Activated CD8-positive, alpha-beta memory T cell treated with anti-CD3 and anti-CD28 coated beads, Interleukin-2, amount 10 ng/mL, durations not matched to agents 7 days and 5 days (primary cell): Measurements from ENCODE around the gene SLC9A8. TPM values are rescaled to one million over a fixed set of nuclear protein-coding genes. Genes with fewer than 3 reads are reported as not detected.
A peak's percentile ranks its signal among the peaks of the same experiment; 100 is the strongest.

Source experiments
- ATAC-seq: fragments of 150-1000 bp; cut with Tn5 transposase; one replicate; pipeline ENCODE4 v1.10.0; 2021; ENCODE audit warnings: moderate library complexity
- CTCF ChIA-PET: fragments of 350-600 bp; sonication (Branson Sonifier 250); formaldehyde crosslinking; loops from one replicate; lab custom pipeline; 2021; ENCODE audit warnings: antibody characterized with exemption; lab: Charles Lee
- DNase-seq: peaks from one replicate; pipeline ENCODE4 v3.0.0-alpha.2; 2020
- H3K27ac Mint-ChIP-seq: one replicate; pipeline ENCODE4 v1.8.0; 2021; ENCODE audit warnings: mild to moderate bottlenecking, mixed read lengths
- H3K27me3 Mint-ChIP-seq: one replicate; pipeline ENCODE4 v1.8.0; 2021; ENCODE audit warnings: mixed read lengths
- H3K36me3 Mint-ChIP-seq: one replicate; pipeline ENCODE4 v1.8.0; 2021; ENCODE audit warnings: mild to moderate bottlenecking, mixed read lengths
- H3K4me1 Mint-ChIP-seq: one replicate; pipeline ENCODE4 v1.8.0; 2021; ENCODE audit warnings: mixed read lengths
- H3K4me3 Mint-ChIP-seq: one replicate; pipeline ENCODE4 v1.8.0; 2021; ENCODE audit warnings: mild to moderate bottlenecking, moderate library complexity, mixed read lengths
- H3K9me3 Mint-ChIP-seq: one replicate; pipeline ENCODE4 v1.8.0; 2022; ENCODE audit warnings: low read depth, mixed read lengths
- total RNA-seq, 2 experiments: library from RNA; stranded (reverse); gene quantifications; one replicate each; pipeline ENCODE4 v1.2.3, GENCODE V29; 2021

Gene SLC9A8
- total RNA-seq, 2 experiments from 2014 or later, result 16.3 to 24.9 TPM

- ATAC-seq, result no peak
- CTCF ChIA-PET, result interaction anchor here (1.6 kb wide), 1 partner anchor 8 kb away, joined by 3 read pairs; no protein-coding TSS in a partner anchor
- Mint-ChIP-seq H3K4me3 (no peak overlapping the region), H3K36me3 (peaks cover 16% of the 10 kb centered on the region), H3K27me3 (no peaks in the 10 kb centered on the region), H3K9me3 (no peaks in the 10 kb centered on the region), H3K4me1 (peaks cover 3% of the 10 kb centered on the region), H3K27ac (no peak overlapping the region)
- DNase-seq, result no peak
Observed at GRCh38 chr20:49906101-49906604, 93.5 kb downstream of the SLC9A8 start.

DNA sequence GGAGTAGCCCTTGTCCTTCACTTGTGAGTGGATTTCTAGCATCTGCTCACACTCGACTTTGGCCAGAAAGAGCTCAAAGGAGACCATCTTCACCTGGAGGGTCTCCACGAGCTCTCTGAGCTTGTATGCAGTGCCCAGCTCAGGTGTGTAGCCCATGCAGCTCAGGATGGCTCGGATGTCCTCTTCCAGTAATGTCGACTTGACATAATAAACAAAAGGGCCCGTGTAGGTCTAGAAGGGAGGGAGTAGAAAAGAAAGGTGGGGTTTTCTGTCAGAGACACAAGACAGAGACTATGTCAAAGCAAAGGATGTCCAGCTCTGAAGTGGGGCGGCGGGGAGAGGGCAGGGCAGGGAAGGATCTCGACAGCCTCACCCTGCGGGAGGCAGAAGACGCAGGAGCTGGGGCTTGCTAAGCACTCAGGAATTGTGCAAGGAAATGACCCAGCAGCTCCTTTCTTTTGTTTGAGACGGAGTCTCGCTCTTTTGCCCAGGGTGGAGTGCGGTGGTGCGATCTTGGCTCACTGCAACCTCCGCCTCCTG, 94.1 kb downstream of the SLC9A8 start:
- CTCF ChIA-PET, result no interaction called here
- Mint-ChIP-seq H3K9me3 (no peaks in the 10 kb centered on the region), H3K4me3 (no peak overlapping the region), H3K4me1 (peaks cover 3% of the 10 kb centered on the region), H3K36me3 (peaks cover 16% of the 10 kb centered on the region), H3K27ac (no peak overlapping the region), H3K27me3 (no peaks in the 10 kb centered on the region)
- ATAC-seq (no peak), DNase-seq (no peak)

- no peaks in the 10 kb centered on the region for H3K27me3 Mint-ChIP-seq
- ATAC-seq (no peak), DNase-seq (no peak)
- no peak overlapping the region for H3K4me3 Mint-ChIP-seq
- H3K9me3 Mint-ChIP-seq, result no peaks in the 10 kb centered on the region
- no peak overlapping the region for H3K27ac Mint-ChIP-seq
- CTCF ChIA-PET, result interaction anchor here (1.5 kb wide), 1 partner anchor 19 kb away, joined by 4 read pairs; no protein-coding TSS in a partner anchor
- H3K36me3 Mint-ChIP-seq, result peaks cover 16% of the 10 kb centered on the region
- peaks cover 6% of the 10 kb centered on the region for H3K4me1 Mint-ChIP-seq
Observed at GRCh38 chr20:49907405-49908257, 95.0 kb downstream of the SLC9A8 start.

- no peaks in the 10 kb centered on the region for H3K27me3 Mint-ChIP-seq
- DNase-seq, result no peak
- no peak overlapping the region for H3K4me3 Mint-ChIP-seq
- no peak overlapping the region for H3K27ac Mint-ChIP-seq
- H3K4me1 Mint-ChIP-seq, result peaks cover 7% of the 10 kb centered on the region
- CTCF ChIA-PET, result interaction anchor here (1.5 kb wide), 1 partner anchor 20 kb away, joined by 4 read pairs; no protein-coding TSS in a partner anchor
- peaks cover 16% of the 10 kb centered on the region for H3K36me3 Mint-ChIP-seq
- no peaks in the 10 kb centered on the region for H3K9me3 Mint-ChIP-seq
- ATAC-seq, result no peak
Observed at GRCh38 chr20:49908258-49908565, 95.6 kb downstream of the SLC9A8 start.

DNA sequence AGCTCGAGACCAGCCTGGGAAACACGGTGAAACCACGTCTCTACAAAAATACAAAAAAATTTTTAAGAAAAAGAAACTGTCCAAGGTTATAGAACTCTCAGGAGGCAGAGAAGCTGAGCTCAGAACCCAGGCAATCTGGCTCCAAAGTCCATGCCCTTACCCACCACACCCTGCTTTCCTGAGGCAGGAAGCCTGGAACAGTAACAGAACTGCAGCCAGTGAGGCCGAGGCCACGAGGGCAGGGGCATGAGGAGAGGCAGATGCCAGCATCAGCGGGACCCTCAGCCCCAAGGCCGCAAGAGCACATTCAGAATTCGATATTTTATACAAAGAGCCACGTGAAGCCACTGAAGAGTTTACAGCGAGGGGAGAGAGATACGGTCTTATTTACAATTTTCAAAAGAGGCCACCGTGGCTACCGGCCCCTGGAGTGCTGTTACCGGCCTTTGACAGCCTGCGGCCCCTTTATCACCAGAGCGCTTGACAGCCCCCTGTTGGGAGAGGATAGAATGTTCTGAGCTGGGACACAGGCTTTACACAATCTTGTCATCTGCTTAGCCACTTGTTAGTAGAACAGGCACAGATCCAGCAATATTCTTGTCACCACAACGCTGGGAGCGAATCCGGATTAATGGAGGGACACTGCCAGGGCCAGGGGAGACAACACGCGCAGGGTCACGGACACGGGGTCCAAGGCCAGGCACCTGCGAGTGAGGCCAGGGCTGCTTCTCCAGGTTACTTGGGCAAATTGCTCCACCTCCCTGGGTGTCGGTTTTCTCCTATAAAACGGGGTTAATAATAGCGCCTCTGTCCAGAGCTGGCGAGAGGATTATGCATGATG, 97.1 kb downstream of the SLC9A8 start:
- CTCF ChIA-PET, result interaction anchor here (1.5 kb wide), 1 partner anchor 21 kb away, joined by 4 read pairs; no protein-coding TSS in a partner anchor
- H3K27ac Mint-ChIP-seq, result no peak overlapping the region

DNA sequence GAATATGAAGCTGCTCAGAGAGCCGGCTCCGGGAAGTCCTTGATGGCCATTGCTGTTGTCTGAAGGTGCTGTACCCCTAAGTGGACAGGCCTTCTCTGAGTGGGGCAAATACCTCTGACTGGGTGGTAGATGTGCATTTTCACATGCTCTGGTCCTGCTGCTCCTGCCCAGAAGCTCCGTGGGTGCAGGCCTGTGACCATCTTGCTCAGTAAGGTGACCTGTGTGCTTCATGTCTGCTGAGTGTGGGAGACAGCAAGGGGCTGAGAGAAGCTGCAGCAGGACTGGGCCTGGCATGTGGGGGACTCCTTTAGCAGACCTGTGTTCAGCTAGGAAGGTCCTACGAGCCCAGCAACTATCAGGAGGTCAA, 97.7 kb downstream of the SLC9A8 start:
- Mint-ChIP-seq H3K4me1 (peaks cover 23% of the 10 kb centered on the region), H3K27me3 (no peaks in the 10 kb centered on the region), H3K4me3 (no peak overlapping the region), H3K9me3 (no peaks in the 10 kb centered on the region), H3K36me3 (peaks cover 10% of the 10 kb centered on the region), H3K27ac (no peak overlapping the region)
- no peak for ATAC-seq
- no peak for DNase-seq
- CTCF ChIA-PET, result no interaction called here

More for the DNA sequence above, 97.1 kb downstream of the SLC9A8 start:
- no peak overlapping the region for H3K4me3 Mint-ChIP-seq
- H3K36me3 Mint-ChIP-seq, result peaks cover 14% of the 10 kb centered on the region
- DNase-seq (no peak), ATAC-seq (no peak)
- no peaks in the 10 kb centered on the region for H3K9me3 Mint-ChIP-seq
- H3K27me3 Mint-ChIP-seq, result no peaks in the 10 kb centered on the region
- peaks cover 22% of the 10 kb centered on the region for H3K4me1 Mint-ChIP-seq

DNA sequence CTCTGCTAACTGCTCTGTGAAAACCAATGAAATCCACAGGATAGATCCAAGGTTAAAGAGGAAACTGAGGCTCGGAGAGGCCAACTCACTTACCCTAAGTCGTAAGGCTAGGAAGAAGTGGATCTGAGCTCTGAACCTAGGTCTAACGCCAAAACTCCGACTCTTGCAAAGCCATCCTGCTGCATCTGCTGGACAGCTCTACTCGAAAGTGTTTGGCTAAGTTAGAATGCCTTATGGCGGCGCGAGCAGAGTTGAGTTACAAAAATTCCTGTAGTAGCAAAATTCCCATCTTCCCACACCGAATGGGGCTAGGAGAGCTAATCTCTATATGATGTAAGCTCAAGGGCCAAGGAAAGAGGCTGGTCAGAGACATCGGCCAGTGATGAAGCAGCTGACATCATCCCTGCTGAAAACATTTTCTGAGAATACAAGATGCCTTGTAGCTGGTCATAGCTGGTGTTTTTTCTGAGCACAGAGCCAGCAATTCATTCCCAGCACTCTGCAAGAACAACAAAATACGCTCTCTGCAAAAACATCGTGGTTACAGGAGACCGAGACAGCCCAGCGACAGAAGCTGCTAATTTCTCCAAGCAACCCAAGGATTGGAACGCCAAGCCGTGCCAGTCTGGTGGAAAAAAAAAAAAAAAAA, 100.9 kb downstream of the SLC9A8 start:
- Mint-ChIP-seq H3K36me3 (peaks cover under 1% of the 10 kb centered on the region), H3K4me1 (peaks cover 37% of the 10 kb centered on the region), H3K4me3 (peak overlapping the region; percentile 100), H3K27ac (peak overlapping the region; percentile 100), H3K27me3 (no peaks in the 10 kb centered on the region), H3K9me3 (no peaks in the 10 kb centered on the region)
- no peak for DNase-seq
- CTCF ChIA-PET, result interaction anchor here (0.7 to 3.1 kb wide), 7 partner anchors 8 to 372 kb away, joined by 3 to 21 read pairs (median 4); no protein-coding TSS in a partner anchor
- ATAC-seq, result no peak

DNA sequence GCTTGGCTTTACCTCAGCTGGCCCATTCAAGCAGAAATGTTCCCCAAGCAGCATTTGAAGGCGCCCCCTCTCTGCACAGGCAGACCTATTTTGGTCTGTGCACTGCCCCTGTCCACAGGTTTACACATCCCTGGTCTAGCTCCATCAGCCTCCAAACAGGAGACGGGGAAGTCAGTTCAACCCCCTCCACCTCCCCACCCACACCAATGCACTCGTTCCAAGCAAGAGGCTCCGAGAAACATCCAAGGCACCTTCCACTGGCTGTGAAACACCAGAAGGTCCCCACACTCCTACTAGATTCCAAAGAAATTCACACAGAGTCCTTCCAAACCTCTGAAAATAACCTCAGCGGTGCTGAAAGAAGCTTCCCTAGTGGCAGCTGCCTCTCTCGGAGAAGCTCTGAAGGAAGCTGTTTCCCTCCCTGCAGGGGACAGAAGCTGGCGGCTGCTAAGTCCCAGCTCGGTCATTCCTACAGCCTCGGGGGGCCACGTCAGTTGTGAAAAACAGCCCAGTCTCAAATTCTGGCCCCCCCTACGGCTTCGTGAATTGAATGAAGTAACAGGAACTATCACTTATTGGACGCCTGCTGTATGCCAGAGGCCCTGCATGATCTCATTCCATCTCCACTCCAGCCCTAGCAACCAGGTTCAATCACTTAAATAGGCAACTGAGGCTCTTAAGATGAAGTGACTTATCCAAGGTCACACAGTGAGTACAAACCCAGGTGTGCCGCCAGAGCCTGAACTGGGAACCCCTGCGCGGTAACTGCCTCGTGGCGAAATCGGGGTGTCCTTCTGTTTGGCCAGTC, 101.9 kb downstream of the SLC9A8 start:
- Mint-ChIP-seq H3K4me3 (peak overlapping the region; percentile 100), H3K36me3 (no peaks in the 10 kb centered on the region), H3K4me1 (peaks cover 37% of the 10 kb centered on the region), H3K27ac (peak overlapping the region; percentile 100), H3K9me3 (no peaks in the 10 kb centered on the region), H3K27me3 (no peaks in the 10 kb centered on the region)
- peak; percentile 55 for DNase-seq
- ATAC-seq, result peak; percentile 2
- CTCF ChIA-PET, result interaction anchor here (0.8 to 3.8 kb wide), 7 partner anchors 9 to 302 kb away, joined by 3 to 21 read pairs (median 4); no protein-coding TSS in a partner anchor

DNA sequence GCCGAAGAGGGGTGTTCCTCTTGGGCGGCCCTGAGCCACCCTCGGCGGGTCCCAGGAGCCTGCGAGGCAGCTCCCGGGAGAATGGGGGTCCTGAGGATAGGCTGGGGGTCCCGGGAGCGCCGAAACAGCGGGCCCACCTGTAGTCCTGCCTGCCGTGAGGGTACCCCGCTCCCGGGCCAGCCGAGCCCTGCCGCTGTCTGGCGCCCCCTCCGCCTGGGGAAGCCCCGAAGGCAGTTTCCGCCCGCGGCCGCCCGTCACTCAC, 102.4 kb downstream of the SLC9A8 start:
- Mint-ChIP-seq H3K9me3 (no peaks in the 10 kb centered on the region), H3K27ac (peak overlapping the region; percentile 100), H3K36me3 (no peaks in the 10 kb centered on the region), H3K4me1 (peaks cover 37% of the 10 kb centered on the region), H3K4me3 (peak overlapping the region; percentile 100), H3K27me3 (no peaks in the 10 kb centered on the region)
- CTCF ChIA-PET, result interaction anchor here (0.8 to 3.8 kb wide), 8 partner anchors 10 to 373 kb away, joined by 3 to 21 read pairs (median 4); no protein-coding TSS in a partner anchor
- ATAC-seq (peak; percentile 48), DNase-seq (no peak)

- Mint-ChIP-seq H3K27me3 (no peaks in the 10 kb centered on the region), H3K9me3 (no peaks in the 10 kb centered on the region), H3K27ac (peak within 1 kb of the TSS; percentile 100), H3K4me3 (peak within 1 kb of the TSS; percentile 100), H3K36me3 (no peaks in the 10 kb centered on the region), H3K4me1 (peaks cover 37% of the 10 kb centered on the region)
- CTCF ChIA-PET, result interaction anchor here (0.6 to 3.8 kb wide), 15 partner anchors 12 to 373 kb away, joined by 3 to 15 read pairs (median 3); partner anchors contain the start of gene RNF114
- ATAC-seq, result peak; percentile 81
- peak; percentile 97 for DNase-seq
Observed at GRCh38 chr20:49915380-49916145, 102.9 kb downstream of the SLC9A8 start, which contains the start of gene SPATA2. TSS of gene SPATA2 (minus strand) at chr20:49915529. CDS start at chr20:49908490, 7,039 bp downstream.

DNA sequence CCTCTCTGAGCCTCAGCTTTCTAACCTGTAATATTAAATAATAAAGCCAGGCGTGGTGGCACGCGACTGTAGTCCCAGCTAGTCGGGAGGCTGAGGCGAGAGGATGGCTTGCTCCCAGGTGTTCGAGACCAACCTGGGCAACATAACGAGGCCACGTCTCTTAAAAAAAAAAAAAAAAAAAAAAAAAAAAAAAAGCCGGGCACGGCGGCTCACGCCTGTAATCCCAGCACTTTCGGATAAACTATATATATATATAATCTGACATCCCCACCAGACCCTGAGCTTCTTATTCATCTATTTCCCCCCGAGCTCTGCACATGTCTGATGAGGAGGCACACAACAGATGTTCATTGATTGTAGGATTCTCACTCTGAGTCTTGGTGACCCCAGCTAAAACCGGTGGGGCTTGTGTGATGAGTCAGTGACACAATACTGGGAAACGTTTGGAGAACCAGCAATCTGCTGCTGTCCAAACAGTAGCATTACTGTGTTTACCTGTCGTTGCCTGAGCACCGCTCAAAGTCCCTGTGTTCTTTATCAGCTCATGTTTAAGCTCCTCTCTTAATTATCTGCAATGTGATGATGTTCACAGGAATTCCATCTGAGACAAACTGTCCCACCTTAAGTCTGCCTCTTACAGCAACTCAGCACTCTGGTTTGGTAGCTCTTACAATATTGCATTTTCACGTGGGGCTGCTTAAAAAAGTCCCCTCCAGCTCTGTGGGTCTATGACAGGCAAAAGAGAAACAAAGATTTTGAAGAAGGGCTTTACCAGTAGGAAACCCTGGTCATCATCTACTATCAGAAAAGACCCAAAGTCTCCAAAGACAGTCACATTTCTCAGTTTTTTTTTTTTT, 103.7 kb downstream of the SLC9A8 start:
- peak; percentile 77 for DNase-seq
- H3K27ac Mint-ChIP-seq, result peak overlapping the region; percentile 100
- no peaks in the 10 kb centered on the region for H3K36me3 Mint-ChIP-seq
- CTCF ChIA-PET, result interaction anchor here (0.6 to 3.8 kb wide), 19 partner anchors 12 to 658 kb away, joined by 3 to 15 read pairs (median 4); partner anchors contain the start of gene RNF114
- peaks cover 34% of the 10 kb centered on the region for H3K4me1 Mint-ChIP-seq
- H3K4me3 Mint-ChIP-seq, result peak overlapping the region; percentile 100
- ATAC-seq, result peak; percentile 25
- H3K27me3 Mint-ChIP-seq, result no peaks in the 10 kb centered on the region
- H3K9me3 Mint-ChIP-seq, result no peaks in the 10 kb centered on the region
